Activated naive CD4-positive, alpha-beta T cell treated with anti-CD3 and anti-CD28 coated beads for 36 hours (primary cell): ENCODE results near the gene MOV10L1. TPM values are rescaled to one million over a fixed set of nuclear protein-coding genes. Genes with fewer than 3 reads are reported as not detected.
A peak's percentile ranks its signal among the peaks of the same experiment; 100 is the strongest.

Experiments
- CTCF ChIA-PET: fragments of 350-600 bp; sonication (Branson Sonifier 250); formaldehyde crosslinking; loops from one replicate; lab custom pipeline; 2021; ENCODE audit warnings: antibody characterized with exemption; lab: Charles Lee
- DNase-seq: peaks from one replicate; pipeline ENCODE4 v3.0.0-alpha.2; 2020
- H3K27ac Mint-ChIP-seq: one replicate; pipeline ENCODE4 v1.8.0; 2021; ENCODE audit warnings: mild to moderate bottlenecking, mixed read lengths
- H3K27me3 Mint-ChIP-seq: one replicate; pipeline ENCODE4 v1.8.0; 2021; ENCODE audit warnings: low read depth, mixed read lengths
- H3K36me3 Mint-ChIP-seq: one replicate; pipeline ENCODE4 v1.8.0; 2021; ENCODE audit warnings: low read depth, mixed read lengths
- H3K4me1 Mint-ChIP-seq: one replicate; pipeline ENCODE4 v1.8.0; 2021; ENCODE audit warnings: low read depth, mixed read lengths
- H3K4me3 Mint-ChIP-seq: one replicate; pipeline ENCODE4 v1.8.0; 2021; ENCODE audit warnings: mild to moderate bottlenecking, moderate library complexity, mixed read lengths
- H3K9me3 Mint-ChIP-seq: one replicate; pipeline ENCODE4 v1.8.0; 2021; ENCODE audit warnings: mixed read lengths
- intact Hi-C: fragments of 100-400 bp; cut with micrococcal nuclease; formaldehyde crosslinking; loops from one replicate; pipeline ENCODE4 v1.15.1; 2023
- total RNA-seq, 2 experiments: library from RNA; stranded (reverse); gene quantifications; one replicate each; pipeline ENCODE4 v1.2.3, GENCODE V29; 2021

The MOV10L1 gene
- total RNA-seq, 2 experiments from 2014 or later: not detected

DNA sequence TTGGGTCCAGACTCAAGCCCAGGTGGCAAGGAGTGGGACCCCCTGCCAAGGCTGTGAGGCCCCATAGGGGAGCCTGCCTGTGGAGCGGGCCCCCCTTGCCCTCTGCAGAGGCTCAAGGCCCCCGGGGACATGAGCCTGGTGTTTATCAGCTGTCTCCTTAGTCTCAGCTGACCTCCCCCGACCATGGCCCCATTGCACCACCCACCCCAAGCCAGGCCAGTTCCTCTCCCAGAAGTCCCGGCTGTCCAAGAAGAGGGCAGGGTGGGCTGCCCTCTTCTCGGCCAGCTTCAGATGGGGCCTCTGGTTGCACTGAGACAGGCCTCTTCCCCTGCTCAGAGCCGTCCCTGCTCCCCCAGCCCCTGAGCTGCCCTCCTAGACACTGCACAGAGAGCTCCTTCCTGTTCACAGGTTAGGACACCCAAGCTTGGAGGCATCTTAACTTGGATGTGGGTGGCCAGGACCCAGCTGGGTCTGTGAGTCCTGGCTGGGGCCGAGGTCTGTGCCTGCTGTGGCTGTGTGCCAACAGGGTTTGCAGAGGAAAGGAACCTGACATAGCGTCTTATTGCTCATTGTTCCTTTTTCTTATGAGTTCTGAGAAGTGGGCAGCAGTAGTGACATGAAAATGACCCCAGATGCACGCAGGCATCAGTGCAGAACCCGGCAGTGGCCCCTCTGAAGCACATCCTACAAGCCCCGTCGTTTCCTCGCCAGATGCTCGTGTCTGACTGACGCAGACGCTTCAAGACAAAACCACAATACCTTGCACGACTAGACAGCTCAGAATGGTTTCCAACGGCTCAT is 101.3 kb downstream of the MOV10L1 start:
- no peaks in the 10 kb centered on the region for H3K9me3 Mint-ChIP-seq
- H3K36me3 Mint-ChIP-seq: peaks cover 14% of the 10 kb centered on the region
- CTCF ChIA-PET: interaction anchor here (0.5 to 3.3 kb wide), 8 partner anchors 11 to 261 kb away, joined by 3 to 15 read pairs (median 6); no protein-coding TSS in a partner anchor
- peak overlapping the region; percentile 84 for H3K4me3 Mint-ChIP-seq
- peaks cover 53% of the 10 kb centered on the region for H3K4me1 Mint-ChIP-seq
- peak overlapping the region; percentile 88 for H3K27ac Mint-ChIP-seq
- intact Hi-C loops: loop anchor here (1.0 to 5.0 kb wide), 8 partner anchors 9 to 364 kb away; partner anchors contain the start of genes BRD1, PANX2 and PIM3
- H3K27me3 Mint-ChIP-seq: no peaks in the 10 kb centered on the region
- DNase-seq: peak; percentile 84

DNA sequence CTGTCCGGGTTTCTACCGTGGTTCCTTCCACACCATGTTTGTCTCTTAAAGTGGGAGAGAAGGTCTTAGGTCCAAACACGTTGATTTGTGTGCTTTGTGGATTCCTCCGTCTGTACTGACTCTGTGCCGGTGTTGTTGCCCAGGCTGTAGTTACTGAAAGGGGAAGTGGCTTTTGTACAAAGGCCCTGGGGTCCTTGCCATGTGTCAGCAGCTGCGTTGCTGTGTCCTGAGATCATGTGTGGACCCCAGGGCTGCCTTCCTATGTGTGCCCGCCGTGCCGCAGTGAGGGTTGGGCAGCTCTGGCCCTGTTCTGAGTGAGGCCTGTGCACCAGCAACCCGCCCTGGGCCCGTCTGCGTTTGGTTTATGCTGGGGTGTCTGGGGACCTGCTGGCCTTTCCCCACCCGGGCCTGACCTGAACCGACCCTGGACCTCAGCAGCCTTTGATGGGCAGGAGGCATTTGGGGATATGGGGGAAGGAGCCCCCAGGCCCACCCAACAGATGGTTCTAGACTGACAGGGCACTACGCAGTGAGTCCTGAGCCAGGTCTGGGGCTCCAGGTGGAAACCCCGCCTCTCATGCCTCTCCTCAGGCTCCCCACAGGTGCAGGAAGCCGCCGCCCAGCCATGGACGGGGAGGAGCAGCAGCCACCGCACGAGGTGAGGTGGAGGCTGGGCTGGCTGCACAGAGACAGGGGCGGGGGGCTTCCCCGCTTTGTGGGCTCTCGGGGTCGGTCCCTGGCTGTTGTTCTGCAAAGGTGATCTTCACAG is 102.8 kb downstream of the MOV10L1 start:
- peaks cover 12% of the 10 kb centered on the region for H3K36me3 Mint-ChIP-seq
- peak overlapping the region; percentile 88 for H3K27ac Mint-ChIP-seq
- intact Hi-C loops: loop anchor here (5.0 kb wide), 4 partner anchors 175 to 365 kb away; partner anchors contain the start of genes BRD1 and PIM3
- DNase-seq: peak; percentile 53
- H3K4me3 Mint-ChIP-seq: peak overlapping the region; percentile 84
- no peaks in the 10 kb centered on the region for H3K27me3 Mint-ChIP-seq
- no peaks in the 10 kb centered on the region for H3K9me3 Mint-ChIP-seq
- peaks cover 45% of the 10 kb centered on the region for H3K4me1 Mint-ChIP-seq
- CTCF ChIA-PET: interaction anchor here (3.3 kb wide), 1 partner anchor 43 kb away, joined by 15 read pairs; no protein-coding TSS in a partner anchor

DNA sequence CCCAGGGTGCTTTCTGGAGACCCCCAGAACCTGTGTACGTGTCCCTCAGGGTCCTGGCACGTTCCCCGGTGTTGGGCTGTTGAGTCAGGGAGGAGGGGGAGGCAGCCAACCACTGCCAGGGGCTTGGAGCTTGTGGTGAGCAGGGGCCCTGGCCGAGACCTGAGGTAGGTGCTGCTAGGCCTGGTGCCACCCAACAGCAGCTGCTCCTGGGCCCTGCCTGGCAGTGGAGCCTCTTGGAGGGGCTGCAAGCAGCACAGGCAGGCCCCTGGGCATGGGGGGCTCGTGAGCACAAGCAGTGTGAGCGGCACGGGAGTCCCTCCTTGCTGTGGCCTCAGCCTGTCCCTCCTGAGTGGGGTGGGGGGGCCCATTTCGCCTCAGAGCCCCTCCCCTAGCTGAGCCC is 103.8 kb downstream of the MOV10L1 start:
- intact Hi-C loops: loop anchor here (5.0 kb wide), 4 partner anchors 176 to 366 kb away; partner anchors contain the start of genes BRD1 and PIM3
- Mint-ChIP-seq H3K27me3 (no peaks in the 10 kb centered on the region), H3K9me3 (no peaks in the 10 kb centered on the region), H3K27ac (no peak overlapping the region), H3K4me3 (no peak overlapping the region), H3K36me3 (peaks cover 13% of the 10 kb centered on the region), H3K4me1 (peaks cover 39% of the 10 kb centered on the region)
- no peak for DNase-seq
- CTCF ChIA-PET: no interaction called here

DNA sequence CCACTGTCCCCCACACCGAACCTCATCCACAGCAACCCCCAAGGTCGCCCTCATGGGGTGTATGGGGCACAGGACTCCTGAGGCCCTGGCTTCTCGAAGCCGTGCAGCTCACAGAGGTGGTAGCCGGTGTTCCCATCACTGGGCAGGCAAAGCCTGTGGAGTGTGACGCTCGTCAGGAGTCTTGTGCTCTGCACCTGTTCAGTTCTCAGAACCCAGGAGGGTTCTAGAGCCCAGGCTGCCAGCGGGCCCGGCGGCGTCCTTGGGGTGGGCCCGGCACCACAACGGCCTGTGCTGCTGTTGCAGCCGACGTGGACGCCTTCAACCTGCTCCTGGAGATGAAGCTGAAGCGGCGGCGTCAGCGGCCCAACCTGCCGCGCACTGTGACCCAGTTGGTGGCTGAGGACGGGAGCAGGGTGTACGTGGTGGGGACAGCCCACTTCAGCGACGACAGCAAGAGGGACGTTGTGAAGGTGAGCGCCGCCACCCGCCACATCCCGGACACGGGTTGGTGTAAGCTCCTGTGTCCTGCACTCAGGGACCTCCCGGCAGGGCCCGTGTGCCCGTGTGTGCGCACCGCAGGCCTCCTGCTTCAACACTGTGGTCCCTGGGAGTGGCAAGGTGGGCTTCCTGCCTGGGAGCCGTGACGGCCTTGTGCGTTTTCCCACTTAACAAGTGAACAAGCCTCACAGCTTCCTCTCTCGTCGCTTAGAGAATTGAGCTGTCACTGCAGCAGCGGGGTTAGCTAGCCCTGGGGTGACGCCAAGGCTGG is 104.4 kb downstream of the MOV10L1 start:
- CTCF ChIA-PET: no interaction called here

DNA sequence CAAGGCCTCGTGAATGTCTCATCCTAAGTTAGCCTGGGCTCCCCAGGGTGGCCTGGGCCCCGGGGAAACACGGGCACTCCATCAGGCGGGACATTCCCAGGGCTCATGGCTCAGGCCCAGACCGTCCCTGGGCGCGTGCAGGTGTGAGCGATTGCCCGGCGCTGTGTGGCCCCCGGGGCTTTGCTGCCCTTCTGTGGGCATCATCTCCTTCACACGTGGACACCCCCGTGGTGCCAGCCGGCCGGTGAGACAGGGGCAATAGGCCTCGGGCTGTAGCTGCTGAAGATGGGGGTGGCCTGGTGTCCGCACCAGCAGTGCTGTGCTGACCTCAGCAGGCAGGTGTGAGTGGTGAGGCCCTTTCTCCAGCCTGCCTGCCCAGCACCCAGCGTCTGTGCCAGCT is 106.5 kb downstream of the MOV10L1 start:
- Mint-ChIP-seq H3K4me1 (peaks cover 27% of the 10 kb centered on the region), H3K4me3 (no peak overlapping the region), H3K27ac (no peak overlapping the region), H3K27me3 (no peaks in the 10 kb centered on the region), H3K9me3 (no peaks in the 10 kb centered on the region), H3K36me3 (peaks cover 11% of the 10 kb centered on the region)
- CTCF ChIA-PET: no interaction called here
- intact Hi-C loops: no loop called here
- DNase-seq: no peak

More for the DNA sequence above, 104.4 kb downstream of the MOV10L1 start:
- DNase-seq: no peak
- Mint-ChIP-seq H3K27ac (no peak overlapping the region), H3K27me3 (no peaks in the 10 kb centered on the region), H3K9me3 (no peaks in the 10 kb centered on the region), H3K4me1 (peaks cover 34% of the 10 kb centered on the region), H3K36me3 (peaks cover 13% of the 10 kb centered on the region), H3K4me3 (no peak overlapping the region)
- intact Hi-C loops: loop anchor here (5.0 kb wide), 4 partner anchors 177 to 367 kb away; partner anchors contain the start of genes BRD1 and PIM3

DNA sequence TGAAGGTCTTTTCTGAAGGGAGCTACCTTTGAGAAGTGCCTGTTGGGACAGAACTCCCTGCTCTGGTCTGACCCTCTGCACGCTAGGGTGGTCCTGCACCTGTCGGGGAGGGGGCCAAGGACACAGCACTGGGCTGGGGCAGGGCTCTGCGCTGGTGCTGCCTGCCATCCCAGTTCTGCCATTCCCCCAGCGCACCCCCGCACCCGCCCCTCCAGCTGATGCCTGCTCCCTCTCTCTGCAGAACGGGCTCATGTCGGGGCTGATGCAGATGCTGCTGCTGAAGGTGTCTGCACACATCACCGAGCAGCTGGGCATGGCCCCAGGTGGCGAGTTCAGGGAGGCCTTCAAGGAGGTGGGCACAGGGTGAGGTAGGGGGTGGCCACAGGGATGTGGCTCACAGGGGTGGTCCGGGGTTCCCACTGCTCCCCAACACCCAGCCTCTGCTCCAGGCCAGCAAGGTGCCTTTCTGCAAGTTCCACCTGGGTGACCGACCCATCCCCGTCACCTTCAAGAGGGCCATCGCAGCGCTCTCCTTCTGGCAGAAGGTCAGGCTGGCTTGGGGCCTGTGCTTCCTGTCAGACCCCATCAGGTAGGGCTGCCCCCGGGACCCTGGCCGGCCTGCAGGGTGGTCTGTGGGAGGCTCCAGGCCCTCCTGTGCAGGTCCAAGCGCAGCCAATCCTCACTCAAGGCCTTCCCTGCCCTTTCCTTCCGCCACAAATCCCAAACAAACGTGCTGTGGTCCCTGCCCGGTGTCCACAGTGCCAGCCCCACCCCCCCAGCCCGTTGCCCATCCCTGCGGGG is 107.4 kb downstream of the MOV10L1 start:
- no peak for DNase-seq
- Mint-ChIP-seq H3K36me3 (peaks cover 4% of the 10 kb centered on the region), H3K27me3 (no peaks in the 10 kb centered on the region), H3K4me1 (peaks cover 21% of the 10 kb centered on the region), H3K9me3 (no peaks in the 10 kb centered on the region), H3K4me3 (no peak overlapping the region), H3K27ac (no peak overlapping the region)
- CTCF ChIA-PET: no interaction called here
- intact Hi-C loops: no loop called here

DNA sequence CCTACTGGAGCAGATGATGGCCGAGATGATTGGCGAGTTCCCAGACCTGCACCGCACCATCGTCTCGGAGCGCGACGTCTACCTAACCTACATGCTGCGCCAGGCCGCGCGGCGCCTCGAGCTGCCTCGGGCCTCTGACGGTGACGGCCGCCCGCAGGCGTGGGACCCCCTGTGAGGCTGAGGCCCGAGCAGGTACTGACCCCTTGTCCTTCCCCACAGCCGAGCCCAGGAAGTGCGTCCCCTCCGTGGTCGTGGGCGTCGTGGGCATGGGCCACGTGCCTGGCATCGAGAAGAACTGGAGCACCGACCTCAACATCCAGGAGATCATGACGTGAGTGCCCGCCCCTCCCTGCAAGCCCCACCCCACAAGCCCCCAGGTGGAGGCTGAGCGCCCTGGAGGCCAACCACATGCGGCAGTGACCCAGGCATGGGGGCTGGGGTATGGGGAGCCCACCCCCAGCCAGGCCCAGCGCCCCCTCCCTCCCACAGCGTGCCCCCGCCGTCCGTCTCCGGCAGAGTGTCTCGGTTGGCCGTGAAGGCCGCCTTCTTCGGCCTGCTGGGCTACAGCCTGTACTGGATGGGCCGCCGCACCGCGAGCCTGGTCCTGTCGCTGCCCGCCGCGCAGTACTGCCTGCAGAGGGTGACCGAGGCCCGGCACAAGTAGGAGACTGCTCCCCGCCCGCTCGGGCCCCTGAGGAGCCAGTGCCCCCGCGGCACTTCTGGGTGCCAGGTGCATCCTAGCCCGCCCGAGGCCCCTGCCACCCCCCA is 108.2 kb downstream of the MOV10L1 start:
- intact Hi-C loops: no loop called here
- CTCF ChIA-PET: no interaction called here
- H3K27me3 Mint-ChIP-seq: no peaks in the 10 kb centered on the region
- peaks cover 19% of the 10 kb centered on the region for H3K4me1 Mint-ChIP-seq
- no peak overlapping the region for H3K4me3 Mint-ChIP-seq
- H3K9me3 Mint-ChIP-seq: no peaks in the 10 kb centered on the region
- no peak for DNase-seq
- no peak overlapping the region for H3K27ac Mint-ChIP-seq
- peaks cover 4% of the 10 kb centered on the region for H3K36me3 Mint-ChIP-seq

DNA sequence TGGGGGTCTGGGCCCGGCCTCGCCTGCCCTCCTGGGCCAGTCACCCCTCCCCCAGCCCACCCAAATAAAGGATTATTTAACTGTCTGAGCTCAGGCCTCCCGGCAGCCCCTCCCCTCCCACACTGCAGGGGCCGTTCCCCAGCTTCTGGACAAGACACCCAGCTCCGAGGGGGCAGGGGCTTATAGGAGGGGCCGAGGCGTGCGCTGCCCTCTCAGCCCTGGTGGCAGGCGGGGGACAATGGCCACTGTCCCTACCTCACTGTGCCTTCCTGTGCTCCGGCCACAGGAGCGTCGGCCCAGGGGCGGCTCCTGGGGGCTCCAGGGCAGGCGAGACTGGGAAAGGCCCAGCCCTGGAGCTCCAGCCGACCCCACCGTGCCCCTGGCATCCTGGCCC is 108.8 kb downstream of the MOV10L1 start:
- H3K27ac Mint-ChIP-seq: no peak overlapping the region
- no peak overlapping the region for H3K4me3 Mint-ChIP-seq
- peaks cover 8% of the 10 kb centered on the region for H3K36me3 Mint-ChIP-seq
- no peak for DNase-seq
- no peaks in the 10 kb centered on the region for H3K27me3 Mint-ChIP-seq
- intact Hi-C loops: no loop called here
- peaks cover 22% of the 10 kb centered on the region for H3K4me1 Mint-ChIP-seq
- H3K9me3 Mint-ChIP-seq: no peaks in the 10 kb centered on the region
- CTCF ChIA-PET: no interaction called here

DNA sequence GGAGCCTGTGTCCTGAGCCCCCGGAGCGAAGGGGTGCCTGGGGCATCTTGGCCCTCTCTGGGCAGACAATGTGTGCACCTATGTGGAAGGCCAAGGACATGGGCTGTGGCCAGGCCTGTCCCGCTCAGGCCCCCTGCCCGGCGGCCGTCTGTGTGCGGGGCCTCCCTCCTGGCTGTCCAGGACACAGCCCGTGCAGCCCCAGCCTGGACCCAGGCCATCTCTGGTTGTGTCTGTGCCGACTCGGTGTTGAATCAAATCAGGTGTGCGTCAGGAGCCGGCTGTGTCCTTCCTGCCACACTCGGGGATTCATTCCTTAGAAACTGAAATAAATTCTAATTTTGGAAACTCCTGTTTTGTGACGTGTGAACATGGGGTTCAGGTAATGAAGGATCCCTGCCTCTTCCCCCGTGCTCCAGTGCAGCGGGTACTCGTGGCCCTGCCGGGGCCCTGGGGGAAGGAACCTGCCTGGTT is 109.5 kb downstream of the MOV10L1 start:
- Mint-ChIP-seq H3K27me3 (no peaks in the 10 kb centered on the region), H3K9me3 (no peaks in the 10 kb centered on the region), H3K36me3 (peaks cover 11% of the 10 kb centered on the region), H3K4me3 (peak overlapping the region; percentile 65), H3K27ac (peak overlapping the region; percentile 56), H3K4me1 (peaks cover 22% of the 10 kb centered on the region)
- no peak for DNase-seq
- intact Hi-C loops: no loop called here
- CTCF ChIA-PET: no interaction called here

DNA sequence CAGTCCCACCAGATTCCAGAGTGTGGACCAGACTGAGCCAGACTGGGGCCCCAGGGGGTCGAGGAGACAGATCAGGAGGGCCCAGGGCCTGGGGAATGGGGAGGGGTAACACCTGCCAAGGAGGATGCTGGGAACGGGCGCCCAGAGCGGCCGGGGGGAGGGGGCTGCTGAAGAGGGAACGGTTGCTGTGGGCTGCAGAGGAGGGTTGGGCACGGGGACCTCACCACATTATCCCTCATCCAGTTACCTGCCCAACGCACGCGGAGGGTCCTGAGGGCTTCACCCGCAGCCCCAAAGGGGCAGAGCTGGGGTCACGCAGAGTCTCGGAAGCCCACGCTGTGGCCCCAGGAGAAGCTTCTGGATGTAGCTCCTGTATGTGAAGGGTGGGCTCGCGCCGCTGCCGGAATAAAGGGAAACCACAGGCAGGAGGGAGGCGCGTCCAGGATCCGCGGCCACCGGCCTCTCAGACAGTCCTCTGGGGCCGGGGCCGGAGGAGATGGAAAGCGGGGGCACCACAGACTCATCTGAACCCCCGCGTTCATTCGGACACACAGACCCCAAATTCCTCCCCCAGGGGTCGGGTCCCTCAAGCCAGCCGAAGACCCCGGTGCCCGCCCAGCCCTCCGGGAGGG is 110.1 kb downstream of the MOV10L1 start:
- Mint-ChIP-seq H3K27me3 (no peaks in the 10 kb centered on the region), H3K4me1 (peaks cover 22% of the 10 kb centered on the region), H3K9me3 (no peaks in the 10 kb centered on the region), H3K4me3 (peak overlapping the region; percentile 65), H3K27ac (peak overlapping the region; percentile 56), H3K36me3 (peaks cover 11% of the 10 kb centered on the region)
- CTCF ChIA-PET: no interaction called here
- DNase-seq: no peak
- intact Hi-C loops: loop anchor here (1.0 to 5.0 kb wide), 4 partner anchors 9 to 268 kb away; partner anchors contain the start of genes TRABD and TUBGCP6
